Measurements from ENCODE around the gene MLLT3. TPM values are rescaled to one million over a fixed set of nuclear protein-coding genes. Genes with fewer than 3 reads are reported as not detected.

MLLT3 gene
- polyA plus RNA-seq, 1 experiment: 32.5 TPM

GRCh38 chr9:20619487-20620200, 2.7 kb downstream of the MLLT3 start:
- CTCF ChIA-PET: interaction anchor here (0.8 to 1.2 kb wide), 4 partner anchors 10 to 309 kb away, joined by 3 to 4 read pairs (median 3); no protein-coding TSS in a partner anchor
- Histone ChIP-seq H3K4me3 (ENCODE audit: low read depth, low read length) (peak overlapping the region; percentile 89), H3K27me3 (ENCODE audit: control insufficient read depth, insufficient read depth, low read length) (no peaks in the 10 kb centered on the region), H3K9me3 (ENCODE audit: control insufficient read depth, insufficient read depth, low read length) (no peaks in the 10 kb centered on the region), H3K27ac (ENCODE audit: low read depth, low read length) (no peak overlapping the region)
- TF ChIP-seq CTCF (IDR thresholded peaks at IDR 0.05; ENCODE audit: low read depth, low read length): no peak
- DNase-seq (ENCODE audit: low read depth, low spot score): no peak
- POLR2A ChIA-PET: no interaction called here

- Histone ChIP-seq H3K27me3 (ENCODE audit: control insufficient read depth, insufficient read depth, low read length) (no peaks in the 10 kb centered on the region), H3K4me3 (ENCODE audit: low read depth, low read length) (no peak overlapping the region), H3K27ac (ENCODE audit: low read depth, low read length) (no peak overlapping the region), H3K9me3 (ENCODE audit: control insufficient read depth, insufficient read depth, low read length) (no peaks in the 10 kb centered on the region)
- DNase-seq (ENCODE audit: low read depth, low spot score): no peak
- CTCF ChIA-PET: interaction anchor here (0.8 to 1.6 kb wide), 5 partner anchors 8 to 307 kb away, joined by 3 to 4 read pairs (median 4); no protein-coding TSS in a partner anchor
- TF ChIP-seq CTCF (IDR thresholded peaks at IDR 0.05; ENCODE audit: low read depth, low read length): no peak
- POLR2A ChIA-PET: no interaction called here
Measured at GRCh38 chr9:20618361-20618802, 3.9 kb downstream of the MLLT3 start.

GRCh38 chr9:20616808-20617207, 5.5 kb downstream of the MLLT3 start:
- H3K27me3 ChIP-seq (ENCODE audit: control insufficient read depth, insufficient read depth, low read length): no peaks in the 10 kb centered on the region
- no peaks in the 10 kb centered on the region for H3K9me3 ChIP-seq (ENCODE audit: control insufficient read depth, insufficient read depth, low read length)
- ChIA-PET CTCF (interaction anchor here (1.7 to 3.3 kb wide), 2 partner anchors 8 to 324 kb away, joined by 5 to 17 read pairs; no protein-coding TSS in a partner anchor), POLR2A (no interaction called here)
- no peak for DNase-seq (ENCODE audit: low read depth, low spot score)
- TF ChIP-seq CTCF (IDR thresholded peaks at IDR 0.05; ENCODE audit: low read depth, low read length): no peak
- H3K27ac ChIP-seq (ENCODE audit: low read depth, low read length): no peak overlapping the region
- H3K4me3 ChIP-seq (ENCODE audit: low read depth, low read length): no peak overlapping the region

GRCh38 chr9:20614602-20615216, 7.6 kb downstream of the MLLT3 start:
- Histone ChIP-seq H3K27me3 (ENCODE audit: control insufficient read depth, insufficient read depth, low read length) (no peaks in the 10 kb centered on the region), H3K27ac (ENCODE audit: low read depth, low read length) (no peak overlapping the region), H3K9me3 (ENCODE audit: control insufficient read depth, insufficient read depth, low read length) (no peaks in the 10 kb centered on the region), H3K4me3 (ENCODE audit: low read depth, low read length) (no peak overlapping the region)
- ChIA-PET CTCF (interaction anchor here (3.3 kb wide), 1 partner anchor 327 kb away, joined by 17 read pairs; no protein-coding TSS in a partner anchor), POLR2A (no interaction called here)
- TF ChIP-seq CTCF (IDR thresholded peaks at IDR 0.05; ENCODE audit: low read depth, low read length): no peak
- no peak for DNase-seq (ENCODE audit: low read depth, low spot score)

Measured in AG04450 (cell line).